ENCODE measurements around the gene PRMT9. TPM values are rescaled to one million over a fixed set of nuclear protein-coding genes. Genes with fewer than 3 reads are reported as not detected.

The PRMT9 gene
- total and polyA plus RNA-seq, 2 of the 4 experiments (the other 2 are of a cell fraction) = 5.0 to 14.2 TPM

DNA sequence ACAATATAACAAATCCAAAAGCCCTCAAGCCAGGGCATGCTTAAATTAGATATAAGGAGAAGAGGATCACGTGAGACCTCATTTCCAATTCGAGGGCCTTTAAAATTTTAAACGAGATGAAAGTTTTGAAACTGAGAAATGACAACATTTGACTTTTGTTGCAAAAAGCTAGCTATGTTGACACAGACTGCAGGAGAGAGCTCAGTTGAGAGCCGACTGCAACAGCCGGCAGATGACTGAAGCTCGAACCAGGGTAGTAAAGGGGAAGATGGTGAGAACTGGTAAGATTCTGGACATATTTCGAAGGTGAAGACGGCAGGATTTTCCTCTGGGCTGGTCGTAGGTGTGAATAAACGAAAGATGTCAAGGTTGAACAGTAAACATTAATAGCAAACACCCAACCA is 773 bp downstream of the PRMT9 start:
- ChIA-PET POLR2A (ENCODE audit: unreplicated experiment) (interaction anchor here (1.9 kb wide), 1 partner anchor 49 kb away, joined by 4 read pairs; the partner anchor contains the start of gene ARHGAP10), CTCF (interaction anchor here (0.6 to 1.4 kb wide), 3 partner anchors 19 to 183 kb away, joined by 3 to 6 read pairs (median 3); no protein-coding TSS in a partner anchor)
- DNase-seq = peak; percentile 32
- Histone ChIP-seq H3K18ac (ENCODE audit: low read depth, low read length) (peak overlapping the region; percentile 18; the same call in 1 of the 2 replicates), H2AFZ (replicated peaks; ENCODE audit: low read length, poor library complexity) (peak overlapping the region; percentile 68), H3K9me3 (ENCODE audit: control insufficient read depth, insufficient read depth, low read length) (no peaks in the 10 kb centered on the region), H2AK5ac (ENCODE audit: low read depth, low read length) (no peak overlapping the region), H3K14ac (replicated peaks; ENCODE audit: low read depth, low read length) (peak overlapping the region; percentile 65; the same call in 1 of the 2 replicates), H2BK15ac (ENCODE audit: low read depth, low read length) (peak overlapping the region; percentile 22; the same call in 2 of the 3 replicates), H3K27me3 (ENCODE audit: control insufficient read depth, insufficient read depth, low read length) (no peaks in the 10 kb centered on the region), H3K79me1 (ENCODE audit: low read depth in 1 of 2, low read length in 2 of 2) (peaks cover 6 to 46% of the 10 kb centered on the region in 2 experiments), H3K9me1 (ENCODE audit: insufficient read depth, low read length) (peaks cover 4% of the 10 kb centered on the region), H3K9ac (ENCODE audit: low read depth, low read length) (peak overlapping the region; percentile 91), H3K27ac (ENCODE audit: insufficient read depth, low read length) (peak overlapping the region; percentile 87), H4K8ac (ENCODE audit: low read depth in 2 of 2, low read length in 2 of 2) (peak overlapping the region; percentile 89 to 98), H2BK20ac (ENCODE audit: low read depth, low read length) (no peak overlapping the region), H2AK9ac (replicated peaks; ENCODE audit: low read depth, low read length, poor library complexity) (peak overlapping the region; percentile 48), H3K4me3 (ENCODE audit: insufficient read depth, low read depth, low read length) (peak overlapping the region; percentile 82), H3K4ac (ENCODE audit: low read depth, low read length) (peak overlapping the region; percentile 71; the same call in 1 of the 2 replicates), H3K36me3 (ENCODE audit: control insufficient read depth, insufficient read depth, low read length) (peaks cover 9% of the 10 kb centered on the region), H4K5ac (ENCODE audit: low read depth, low read length) (peak overlapping the region; percentile 37), H3K23ac (ENCODE audit: low read depth, low read length) (peak overlapping the region; percentile 43; the same call in 1 of the 2 replicates), H3K56ac (ENCODE audit: extremely low read depth, insufficient read depth, low read length) (peak overlapping the region; percentile 92; the same call in 1 of the 2 replicates), H4K20me1 (ENCODE audit: insufficient read depth, low read length) (no peaks in the 10 kb centered on the region), H3K4me2 (ENCODE audit: low read depth, low read length) (peak overlapping the region; percentile 96), H2BK120ac (ENCODE audit: low read depth, low read length) (peak overlapping the region; percentile 17; the same call in 1 of the 2 replicates), H4K91ac (ENCODE audit: insufficient read depth, low read depth, low read length) (no peak overlapping the region), H3K4me1 (ENCODE audit: control insufficient read depth, insufficient read depth, low read length) (peaks cover 4% of the 10 kb centered on the region), H2BK5ac (ENCODE audit: low read depth, low read length, poor library complexity, severe bottlenecking) (peak overlapping the region; percentile 12)
- intact Hi-C loops (cut with micrococcal nuclease) (loop anchor here (5.0 kb wide), 1 partner anchor 49 kb away; the partner anchor contains the start of gene ARHGAP10), dilution Hi-C loops (cut with HindIII; ENCODE audit: low sequenced_read_pairs, unreplicated experiment) (no loop called here), in situ Hi-C loops (cut with MboI; ENCODE audit: low sequenced_read_pairs) (no loop called here)
- BruUV-seq (replicated peaks) = TSS peak; percentile 63
- peak; percentile 24; the same call in 1 of the 2 replicates for ATAC-seq (ENCODE audit: low read depth)
- 5% methylated on average over 3 of the region's 10 CpGs; no CpG with 5 or more reads in 1 of the 2 experiments for WGBS, 2 experiments (ENCODE audit: extremely low coverage in 2 of 2, insufficient read length in 1 of 2)
- TF ChIP-seq CEBPB (IDR thresholded peaks at IDR 0.05; ENCODE audit: low read depth, low read length) = peak; percentile 12; the same call in 1 of the 2 replicates
- TF ChIP-seq MAZ (IDR thresholded peaks at IDR 0.05; ENCODE audit: borderline replicate concordance, low read depth, low read length) = no peak
- no peak for TF ChIP-seq FOS (IDR thresholded peaks at IDR 0.05; ENCODE audit: low read depth, low read length)
- TF ChIP-seq RCOR1 (IDR thresholded peaks at IDR 0.05; ENCODE audit: insufficient replicate concordance, low read length) = no peak
- TF ChIP-seq, protein P1, sequence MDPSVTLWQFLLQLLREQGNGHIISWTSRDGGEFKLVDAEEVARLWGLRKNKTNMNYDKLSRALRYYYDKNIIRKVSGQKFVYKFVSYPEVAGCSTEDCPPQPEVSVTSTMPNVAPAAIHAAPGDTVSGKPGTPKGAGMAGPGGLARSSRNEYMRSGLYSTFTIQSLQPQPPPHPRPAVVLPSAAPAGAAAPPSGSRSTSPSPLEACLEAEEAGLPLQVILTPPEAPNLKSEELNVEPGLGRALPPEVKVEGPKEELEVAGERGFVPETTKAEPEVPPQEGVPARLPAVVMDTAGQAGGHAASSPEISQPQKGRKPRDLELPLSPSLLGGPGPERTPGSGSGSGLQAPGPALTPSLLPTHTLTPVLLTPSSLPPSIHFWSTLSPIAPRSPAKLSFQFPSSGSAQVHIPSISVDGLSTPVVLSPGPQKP (IDR thresholded peaks at IDR 0.05; ENCODE audit: borderline replicate concordance, low read depth, low read length) = no peak
- TF ChIP-seq NFE2L2 (IDR thresholded peaks at IDR 0.05; ENCODE audit: low read depth, low read length) = no peak
- TF ChIP-seq SMC3 (IDR thresholded peaks at IDR 0.05; ENCODE audit: low read depth, low read length) = no peak
- no peak for TF ChIP-seq POLR2A (IDR thresholded peaks at IDR 0.05; ENCODE audit: low read depth, low read length)
- no peak for TF ChIP-seq RAD21 (IDR thresholded peaks at IDR 0.05; ENCODE audit: low read length)
- peak; percentile 45; the same call in 1 of the 2 replicates for TF ChIP-seq CHD1 (IDR thresholded peaks at IDR 0.05; ENCODE audit: low read depth, low read length)
- no peak for TF ChIP-seq BHLHE40 (IDR thresholded peaks at IDR 0.05; ENCODE audit: low read depth, low read length)
- peak; percentile 21; the same call in 1 of the 2 replicates for TF ChIP-seq USF2 (IDR thresholded peaks at IDR 0.05; ENCODE audit: low read depth, low read length)
- no peak for TF ChIP-seq RFX5 (IDR thresholded peaks at IDR 0.05; ENCODE audit: low read depth, low read length)
- TF ChIP-seq MXI1 (IDR thresholded peaks at IDR 0.05; ENCODE audit: borderline replicate concordance, low read depth, low read length) = no peak
- no peak for TF ChIP-seq MAFK (IDR thresholded peaks at IDR 0.05; ENCODE audit: low read depth, low read length)

Data from IMR-90 (cell line).